B cell (primary cell): Measurements from ENCODE around the gene TGFA. TPM values are rescaled to one million over a fixed set of nuclear protein-coding genes. Genes with fewer than 3 reads are reported as not detected.

Experiments used
- ATAC-seq: fragments of 200-7000 bp; cut with Tn5 transposase; one replicate; pipeline ENCODE4 v1.10.0; 2021; ENCODE audit warnings: low read depth, mild to moderate bottlenecking, moderate number of reproducible peaks, moderate library complexity
- CTCF ChIA-PET: fragments of 350-600 bp; sonication (Branson Sonifier 250); formaldehyde crosslinking; loops from one replicate; lab custom pipeline; 2021; ENCODE audit warnings: antibody characterized with exemption, inconsistent platforms; lab: Charles Lee
- POLR2A ChIA-PET: fragments of 350-600 bp; sonication (Branson Sonifier 250); formaldehyde crosslinking; loops from one replicate; lab custom pipeline; 2021; ENCODE audit warnings: antibody characterized with exemption; lab: Charles Lee
- DNase-seq: peaks from one replicate; pipeline ENCODE4 v3.0.0; 2013
- H2AFZ ChIP-seq: 2 replicates; pipeline ENCODE4 v1.6.1; 2012; ENCODE audit warnings: mild to moderate bottlenecking, low read depth, low read length; ENCODE audit not compliant: insufficient read depth, poor library complexity, severe bottlenecking
- H3K27ac ChIP-seq, 2 donors: 1 replicate in 1 of 2; 2 replicates in 1 of 2; pipeline ENCODE4 v1.5.1; 2012 to 2013; ENCODE audit warnings: low read length in 2 of 2, mild to moderate bottlenecking in 2 of 2, moderate library complexity in 1 of 2
- H3K27me3 ChIP-seq, 4 experiments: fragments of 200-600 bp in 1 of 4; sonication (generic) in 1 of 4; replicated peaks in 1 of 4; 1 replicate in 2 of 4; 2 replicates in 2 of 4; pipeline versions ENCODE4 v1.6.1 to v1.7.0; 2013 to 2016; ENCODE audit warnings: low read length in 3 of 4, mild to moderate bottlenecking in 2 of 4, mixed read lengths in 1 of 4, moderate library complexity in 1 of 4; ENCODE audit not compliant: insufficient read depth in 4 of 4, control insufficient read depth in 3 of 4; ENCODE audit errors: control extremely low read depth in 1 of 4
- H3K36me3 ChIP-seq, 2 experiments: replicated peaks in 1 of 2; 1 replicate in 1 of 2; 2 replicates in 1 of 2; pipeline versions ENCODE4 v1.6.1 to v1.7.1; 2013; ENCODE audit warnings: low read length in 1 of 2; ENCODE audit not compliant: insufficient read depth in 2 of 2, control insufficient read depth in 1 of 2; ENCODE audit errors: control extremely low read depth in 1 of 2, extremely low read depth in 1 of 2
- H3K4me1 ChIP-seq, 2 donors: fragments of 200-600 bp in 1 of 2; sonication (generic) in 1 of 2; 1 replicate in 1 of 2; 2 replicates in 1 of 2; pipeline versions ENCODE4 v1.5.1 to v1.6.1; 2013 to 2017; ENCODE audit warnings: low read length in 2 of 2; ENCODE audit not compliant: control insufficient read depth in 2 of 2, insufficient read depth in 2 of 2
- H3K4me2 ChIP-seq: replicated peaks from 2 replicates; pipeline ENCODE3; 2012; ENCODE audit warnings: mild to moderate bottlenecking, low read depth, low read length; ENCODE audit not compliant: poor library complexity, severe bottlenecking
- H3K4me3 ChIP-seq, 5 experiments: fragments of 200-600 bp in 1 of 5; sonication (generic) in 1 of 5; 1 replicate in 3 of 5; 2 replicates in 2 of 5; pipeline versions ENCODE4 v1.5.1 to v1.7.0; 2011 to 2016; ENCODE audit warnings: low read length in 4 of 5, mild to moderate bottlenecking in 4 of 5, low read depth in 2 of 5, control low read depth in 1 of 5, moderate library complexity in 1 of 5; ENCODE audit not compliant: insufficient read depth in 1 of 5; ENCODE audit errors: control extremely low read depth in 1 of 5, extremely low read depth in 1 of 5
- H3K79me2 ChIP-seq: fragments of 200-600 bp; sonication (generic); one replicate; pipeline ENCODE4 v1.6.0; 2016; ENCODE audit warnings: low read length; ENCODE audit not compliant: control insufficient read depth, insufficient read depth
- H3K9ac ChIP-seq: fragments of 200-600 bp; sonication (generic); 2 replicates; pipeline ENCODE4 v1.6.1; 2017; ENCODE audit warnings: mild to moderate bottlenecking, low read length, moderate library complexity
- H3K9me3 ChIP-seq, 3 donors: one replicate each; pipeline versions ENCODE4 v1.6.1 to v1.7.1; 2013; ENCODE audit warnings: low read length in 2 of 3; ENCODE audit not compliant: control insufficient read depth in 2 of 3, insufficient read depth in 1 of 3; ENCODE audit errors: control extremely low read depth in 1 of 3
- H4K20me1 ChIP-seq: 2 replicates; pipeline ENCODE4 v1.6.0; 2012; ENCODE audit warnings: mild to moderate bottlenecking, low read length; ENCODE audit not compliant: insufficient read depth, control insufficient read depth, poor library complexity, severe bottlenecking
- H3K27ac Mint-ChIP-seq: one replicate; pipeline ENCODE4 v1.8.0; 2021; ENCODE audit warnings: mixed read lengths
- H3K27me3 Mint-ChIP-seq: one replicate; pipeline ENCODE4 v1.8.0; 2021; ENCODE audit warnings: mixed read lengths
- H3K4me1 Mint-ChIP-seq: one replicate; pipeline ENCODE4 v1.8.0; 2021; ENCODE audit warnings: mixed read lengths
- H3K4me3 Mint-ChIP-seq: one replicate; pipeline ENCODE4 v1.8.0; 2021; ENCODE audit warnings: mixed read lengths
- H3K9me3 Mint-ChIP-seq: one replicate; pipeline ENCODE4 v1.8.0; 2022; ENCODE audit warnings: mixed read lengths; ENCODE audit not compliant: insufficient read depth
- CTCF ChIP-seq: fragments of 200-600 bp; IDR thresholded peaks from one replicate; pipeline ENCODE4 v1.8.0; 2022; ENCODE audit warnings: antibody characterized with exemption, mild to moderate bottlenecking
- EZH2 ChIP-seq: IDR thresholded peaks from 2 replicates; pipeline ENCODE4 v1.6.1; 2012; ENCODE audit warnings: borderline replicate concordance, low read depth, mild to moderate bottlenecking, moderate library complexity, low read length; ENCODE audit not compliant: insufficient read depth, poor library complexity, severe bottlenecking
- WGBS: methylation state at CpG from one replicate; pipeline ENCODE4 v1.1.5; 2013; ENCODE audit warnings: missing lambda C conversion rate; ENCODE audit not compliant: insufficient coverage; 5-methylcytosine and 5-hydroxymethylcytosine counted together
- intact Hi-C: fragments of 100-400 bp; cut with micrococcal nuclease; formaldehyde crosslinking; loops from one replicate; pipeline ENCODE4 v1.10.0; 2022
- polyA plus RNA-seq: library from polyadenylated mRNA; depleted of rRNA; stranded (reverse); fragments of >200 nt; gene quantifications from 2 replicates; pipeline ENCODE4 v1.2.3, GENCODE V29; 2012
- total RNA-seq, 2 donors: library from RNA; stranded (reverse); fragments of 120-200 nt in 1 of 2; gene quantifications; 1 replicate in 1 of 2; 2 replicates in 1 of 2; pipeline versions ENCODE4 v1.2.3 to v1.2.4, GENCODE V29; 2013 to 2022

The TGFA gene
- total and polyA plus RNA-seq, 2 donors (not counting 1 experiment from before 2014, with no cell fraction given): 0.04 TPM; not detected in 1

- DNase-seq: no peak
- POLR2A ChIA-PET: no interaction called here
- H3K9me3 Mint-ChIP-seq: no peaks in the 10 kb centered on the region
- H3K4me2 ChIP-seq: no peak overlapping the region
- H3K27me3 Mint-ChIP-seq: peaks cover 11% of the 10 kb centered on the region
- no peaks in the 10 kb centered on the region for H3K79me2 ChIP-seq
- intact Hi-C loops: no loop called here
- H3K4me1 ChIP-seq: no peaks in the 10 kb centered on the region
- no peak overlapping the region for H3K9ac ChIP-seq
- H3K27ac ChIP-seq: no peak overlapping the region
- TF ChIP-seq CTCF: no peak
- no peak for TF ChIP-seq EZH2
- H3K36me3 ChIP-seq: no peaks in the 10 kb centered on the region
- no peak overlapping the region for H3K4me3 Mint-ChIP-seq
- H4K20me1 ChIP-seq: no peaks in the 10 kb centered on the region
- no peak overlapping the region for H3K4me3 ChIP-seq
- H3K9me3 ChIP-seq: no peaks in the 10 kb centered on the region
- no peak for ATAC-seq
- no peak overlapping the region for H3K27ac Mint-ChIP-seq
- peaks cover 0 to 7% (median 0%) of the 10 kb centered on the region in 4 experiments for H3K27me3 ChIP-seq
- no peaks in the 10 kb centered on the region for H3K4me1 Mint-ChIP-seq
- no peak overlapping the region for H2AFZ ChIP-seq
- WGBS: 83% methylated on average over 6 of the region's 10 CpGs
- CTCF ChIA-PET: no interaction called here
These were observed 64.5 kb downstream of the TGFA start for GRCh38 chr2:70489165-70489564.

- ChIA-PET POLR2A (no interaction called here), CTCF (no interaction called here)
- H3K9me3 Mint-ChIP-seq: no peaks in the 10 kb centered on the region
- no peak overlapping the region for H3K4me3 Mint-ChIP-seq
- Histone ChIP-seq H3K4me1 (peaks cover 12% of the 10 kb centered on the region in 2 donors), H3K36me3 (no peaks in the 10 kb centered on the region), H3K4me2 (no peak overlapping the region), H3K9ac (no peak overlapping the region), H3K9me3 (peaks cover 0 to 7% (median 6%) of the 10 kb centered on the region in 3 donors), H4K20me1 (no peaks in the 10 kb centered on the region), H3K27ac (no peak overlapping the region), H2AFZ (no peak overlapping the region), H3K27me3 (peaks cover 0 to 2% (median 0%) of the 10 kb centered on the region in 4 experiments), H3K79me2 (no peaks in the 10 kb centered on the region), H3K4me3 (no peak overlapping the region)
- ATAC-seq (no peak), DNase-seq (no peak)
- H3K27ac Mint-ChIP-seq: no peak overlapping the region
- H3K27me3 Mint-ChIP-seq: peaks cover 11% of the 10 kb centered on the region
- H3K4me1 Mint-ChIP-seq: peaks cover 18% of the 10 kb centered on the region
- TF ChIP-seq CTCF: no peak
- no peak for TF ChIP-seq EZH2
- intact Hi-C loops: no loop called here
- 100% methylated on average over 1 of the region's 1 CpG for WGBS
These were observed 69.5 kb downstream of the TGFA start for GRCh38 chr2:70484086-70484485.
